GM19452 (cell line): ENCODE data around the gene SPAG7.

ENCODE experiments used
- ATAC-seq: cut with Tn5 transposase; IDR thresholded peaks from one replicate; pipeline ENCODE4 v1.9.1; 2021; ENCODE audit not compliant: unreplicated experiment

Gene SPAG7

GRCh38 chr17:4978726-4979125 lies 11.1 kb upstream of the SPAG7 start:
- ATAC-seq = no peak

- ATAC-seq = no peak
These were observed 6.6 kb upstream of the SPAG7 start for GRCh38 chr17:4974115-4974670.

DNA sequence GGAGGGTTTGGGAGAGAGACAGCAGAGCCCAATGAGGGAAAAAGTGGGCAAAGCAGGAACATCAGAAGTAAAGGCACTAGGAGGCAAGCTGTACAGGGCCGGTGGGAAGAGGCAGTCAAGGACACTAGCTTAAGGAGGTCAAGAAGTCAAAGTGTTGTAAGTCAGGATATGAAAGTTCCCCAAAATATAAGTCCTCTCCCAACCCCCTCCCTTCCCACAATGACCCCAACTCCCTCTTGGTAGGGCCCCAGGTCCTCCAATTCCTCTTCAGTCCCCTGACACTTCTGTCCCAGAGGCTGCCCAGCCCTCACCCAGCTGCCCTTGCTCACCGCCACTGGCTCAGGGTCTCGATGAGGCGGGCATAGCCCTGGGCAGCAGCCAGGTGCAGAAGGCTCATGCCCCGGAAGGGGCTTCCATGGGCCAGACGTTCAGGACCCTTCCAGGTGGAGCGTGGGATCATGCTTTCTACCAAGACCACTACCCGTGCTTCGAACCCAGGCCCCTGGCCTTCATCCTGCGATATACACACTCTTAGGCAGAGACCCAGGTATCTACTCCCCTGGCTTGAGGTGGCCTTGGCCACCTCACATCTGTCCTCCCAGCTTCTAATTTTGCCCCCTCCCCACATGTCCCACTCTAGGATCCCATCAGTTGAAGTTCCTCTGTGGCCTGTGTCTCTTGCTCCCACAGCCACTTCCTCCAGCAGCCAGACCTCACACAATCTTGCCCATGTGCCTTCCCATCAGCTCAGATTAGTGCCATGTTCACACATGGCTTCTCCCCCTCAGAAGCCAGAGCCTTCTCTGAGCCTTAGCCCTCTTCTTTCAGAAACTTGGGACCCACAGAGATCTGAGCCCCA lies 5.9 kb upstream of the SPAG7 start:
- ATAC-seq = no peak

DNA sequence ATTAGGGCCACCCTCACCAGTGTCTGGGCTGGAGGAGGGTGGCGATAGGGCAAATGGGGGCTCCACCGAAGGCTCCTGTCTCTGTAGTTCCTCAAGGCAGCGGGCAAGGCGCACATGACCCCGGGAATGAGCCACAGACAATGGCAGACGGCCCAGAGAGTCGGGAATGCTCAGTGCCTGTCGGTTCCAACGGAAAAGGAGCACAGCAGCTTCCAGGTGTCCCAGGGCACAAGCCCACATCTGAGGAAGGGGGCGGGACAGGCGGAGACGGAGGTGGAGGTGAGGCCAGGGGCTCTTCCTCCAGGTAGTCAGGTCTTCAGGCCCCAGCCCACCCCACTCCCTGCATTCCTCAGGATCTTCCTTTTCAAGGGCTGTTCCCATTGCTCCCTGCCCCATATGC lies 5.1 kb upstream of the SPAG7 start:
- no peak for ATAC-seq

DNA sequence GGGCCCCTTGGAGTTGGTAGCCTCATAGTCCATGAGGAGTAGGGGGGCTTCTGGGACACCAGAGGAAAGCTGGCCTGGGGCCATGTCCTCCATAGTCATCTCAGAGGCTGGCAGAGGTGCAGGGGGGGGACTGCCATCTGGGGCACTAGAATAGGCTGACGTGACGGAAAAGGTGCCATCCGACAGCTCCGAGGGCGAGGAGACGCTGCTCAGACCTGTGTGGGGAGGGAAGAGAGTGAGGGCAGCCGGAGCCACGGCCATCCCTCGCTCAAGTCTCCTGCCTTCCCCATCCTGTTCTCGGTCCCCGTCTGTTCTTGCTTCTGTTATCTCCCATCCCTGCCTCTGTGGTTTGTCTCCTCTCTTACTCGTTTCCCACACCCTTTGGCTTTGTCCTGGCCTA lies 4.7 kb upstream of the SPAG7 start:
- no peak for ATAC-seq

GRCh38 chr17:4971826-4972225 lies 4.2 kb upstream of the SPAG7 start:
- ATAC-seq = no peak

DNA sequence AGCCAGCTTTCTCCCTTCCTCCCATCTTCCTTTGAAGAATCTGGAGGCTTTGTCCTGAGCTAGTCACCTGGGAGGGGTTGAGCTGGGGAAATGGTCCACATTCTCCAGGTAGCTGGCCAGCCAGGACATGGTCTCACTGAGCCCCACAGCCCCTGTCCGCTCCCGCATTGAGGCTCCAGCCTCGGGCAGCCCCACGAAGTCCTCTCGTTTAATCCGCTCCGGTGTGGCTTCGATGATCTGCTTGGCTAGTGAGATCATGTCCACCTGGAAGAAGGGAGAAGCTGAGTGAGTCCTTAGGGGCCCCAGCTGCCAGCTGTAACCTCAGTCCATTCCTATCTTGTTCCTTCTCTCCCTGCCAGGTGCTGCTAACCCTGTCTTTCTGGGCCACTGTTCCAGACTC lies 2.7 kb upstream of the SPAG7 start:
- ATAC-seq = no peak

- no peak for ATAC-seq
These were observed 2.0 kb upstream of the SPAG7 start for GRCh38 chr17:4969551-4970173.

GRCh38 chr17:4969047-4969550 lies 1.5 kb upstream of the SPAG7 start:
- ATAC-seq = no peak

DNA sequence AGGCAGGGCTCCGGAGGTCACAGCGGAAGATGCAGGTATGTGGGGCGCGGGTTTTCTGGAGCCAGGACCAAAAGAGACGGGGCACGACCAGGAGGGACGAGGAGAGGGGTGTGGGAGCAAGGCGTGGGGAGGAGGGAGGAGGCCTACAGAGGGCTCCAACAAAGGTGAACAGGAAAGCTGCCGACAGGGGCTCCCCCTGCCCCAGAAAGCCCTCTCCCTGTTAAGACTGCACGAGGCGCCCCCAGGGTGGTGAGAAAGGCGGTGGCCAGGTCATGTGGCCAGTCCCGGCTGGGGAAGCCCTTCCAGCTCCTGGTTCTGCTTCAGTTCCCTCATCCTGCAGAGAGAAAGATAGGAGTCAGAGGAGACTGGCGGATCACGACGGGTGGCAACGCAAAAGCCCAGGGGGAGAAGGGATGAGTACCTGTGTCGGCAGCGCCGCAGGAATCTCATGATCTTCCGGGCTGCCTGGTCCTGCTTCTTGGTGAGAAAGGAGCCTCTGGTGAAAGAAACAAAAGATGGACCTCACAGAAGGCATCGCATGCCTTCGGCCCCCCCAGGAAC lies 949 bp upstream of the SPAG7 start:
- no peak for ATAC-seq

GRCh38 chr17:4966844-4967538 lies 626 bp downstream of the SPAG7 start:
- ATAC-seq = peak; percentile 86

GRCh38 chr17:4965311-4965986 lies 2.2 kb downstream of the SPAG7 start:
- ATAC-seq = no peak

DNA sequence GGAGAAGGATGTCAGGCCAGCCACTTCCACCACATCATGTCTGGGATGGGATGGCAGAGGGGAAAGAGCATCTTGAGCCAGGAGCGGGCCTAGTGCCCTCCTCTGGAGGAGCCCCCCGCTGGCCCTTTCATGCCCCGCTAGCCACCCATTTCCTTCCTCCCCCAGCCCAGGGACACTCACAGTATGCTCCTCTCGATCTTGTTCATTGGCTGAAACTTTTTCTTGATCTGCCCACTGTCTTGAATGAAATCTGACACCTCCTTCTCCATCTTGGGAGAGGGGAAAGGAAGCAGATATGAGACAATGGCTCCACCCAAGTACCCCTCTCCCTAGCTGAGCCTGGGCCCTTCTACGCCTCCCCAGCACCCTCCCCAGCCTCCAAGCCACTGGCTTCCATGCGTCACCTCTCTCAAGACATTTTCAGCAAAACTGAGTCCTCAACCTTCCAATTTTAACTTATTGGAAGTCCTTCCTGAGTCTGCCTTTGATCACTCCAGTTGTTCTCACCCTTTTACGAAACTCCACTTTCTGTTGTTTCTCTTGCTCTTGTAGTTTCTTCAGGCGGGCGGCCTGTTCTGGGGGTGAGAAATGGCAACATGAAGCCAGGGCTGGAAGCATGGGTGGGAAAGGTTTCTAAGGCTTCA lies 7.2 kb downstream of the SPAG7 start:
- no peak for ATAC-seq

GRCh38 chr17:4959261-4959965 lies 8.2 kb downstream of the SPAG7 start:
- no peak for ATAC-seq

DNA sequence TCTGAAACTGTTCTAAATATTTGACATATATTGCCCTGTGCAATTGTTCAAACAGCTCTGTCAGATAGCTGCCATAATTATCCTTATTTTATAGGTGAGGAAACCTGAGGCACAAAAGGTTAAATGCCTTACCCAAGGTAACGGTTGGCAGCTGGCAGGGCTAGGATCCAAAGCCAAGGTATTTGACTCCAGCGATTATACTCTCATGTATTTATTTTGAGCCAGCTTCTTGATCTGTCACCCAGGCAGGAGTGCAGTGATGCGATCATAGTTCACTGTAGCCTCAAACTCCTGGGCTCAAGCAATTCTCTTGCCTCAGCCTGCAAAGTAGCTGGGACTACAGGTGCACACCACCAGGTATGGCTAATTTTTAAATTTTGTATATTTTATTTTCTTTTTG lies 9.5 kb downstream of the SPAG7 start:
- ATAC-seq = no peak

- no peak for ATAC-seq
These were observed 11.0 kb downstream of the SPAG7 start for GRCh38 chr17:4956493-4957061.

GRCh38 chr17:4955091-4955490 lies 12.5 kb downstream of the SPAG7 start:
- ATAC-seq = no peak

DNA sequence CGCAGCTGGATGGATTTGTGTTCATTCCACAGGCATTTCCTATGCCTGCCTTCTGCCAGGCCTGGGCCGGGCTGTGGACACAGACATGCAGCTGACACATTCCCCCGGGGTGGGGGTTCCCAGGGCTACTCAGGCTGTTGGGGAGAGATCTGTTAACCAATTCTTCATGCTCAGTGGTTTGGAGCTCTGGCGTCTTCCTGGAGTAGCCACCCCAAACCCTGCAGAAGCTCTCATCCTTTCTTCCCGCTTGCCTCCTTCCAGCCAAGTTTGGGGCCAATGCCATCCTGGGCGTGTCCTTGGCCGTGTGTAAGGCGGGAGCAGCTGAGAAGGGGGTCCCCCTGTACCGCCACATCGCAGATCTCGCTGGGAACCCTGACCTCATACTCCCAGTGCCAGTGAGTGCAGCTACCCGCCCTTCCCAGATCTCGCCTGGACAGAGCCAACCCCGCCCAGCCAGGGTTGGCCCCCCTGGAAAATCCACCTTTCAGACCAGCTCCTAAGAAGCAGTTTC lies 14.1 kb downstream of the SPAG7 start:
- ATAC-seq = no peak

DNA sequence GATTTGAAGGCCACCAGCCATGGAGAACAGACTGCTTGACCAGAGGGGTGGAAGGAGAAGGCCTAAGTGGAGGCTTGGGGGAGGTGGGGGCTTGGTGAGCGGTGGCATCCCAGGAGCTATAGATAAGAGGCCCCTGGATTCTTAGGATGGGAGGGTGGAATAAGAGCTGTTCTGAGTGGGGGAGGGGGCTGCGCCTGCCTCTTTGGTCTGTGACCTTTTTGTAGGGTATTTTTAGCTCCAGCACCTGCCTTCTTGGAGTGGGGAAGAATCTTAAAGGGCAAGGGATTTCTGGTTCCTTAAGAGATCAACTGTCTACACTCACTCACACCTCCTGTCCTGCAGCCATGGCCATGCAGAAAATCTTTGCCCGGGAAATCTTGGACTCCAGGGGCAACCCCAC lies 16.1 kb downstream of the SPAG7 start:
- ATAC-seq = no peak
